Omental fat pad (tissue), 4 donors: Measurements from ENCODE around the gene TOX2. TPM values are rescaled to one million over a fixed set of nuclear protein-coding genes. Genes with fewer than 3 reads are reported as not detected.
A peak's percentile ranks its signal among the peaks of the same experiment; 100 is the strongest.

Experiments used
- ATAC-seq: fragments of 150-250 bp; one replicate; pipeline ENCODE4 v1.9.1; 2016; ENCODE audit warnings: mild to moderate bottlenecking, moderate library complexity; ENCODE audit not compliant: low FRiP score
- DNase-seq: peaks from one replicate; pipeline ENCODE4 v3.0.0-alpha.2; 2019; ENCODE audit warnings: low spot score
- total RNA-seq, 4 donors: library from RNA; depleted of rRNA; stranded (reverse); fragments of >200 nt; gene quantifications; one replicate each; pipeline ENCODE4 v1.1.0, GENCODE V29; 2016
- TF ChIP-seq, protein P1 (sequence below), 3 donors: fragments of 450-650 bp; IDR thresholded peaks; one replicate each; pipeline ENCODE4 v1.5.1; 2016 to 2017; ENCODE audit warnings: antibody characterized with exemption in 3 of 3, mild to moderate bottlenecking in 3 of 3, moderate library complexity in 2 of 3

Gene TOX2
- total RNA-seq, 4 donors from 2014 or later: 0.44 to 7.1 (median 1.0) TPM

DNA sequence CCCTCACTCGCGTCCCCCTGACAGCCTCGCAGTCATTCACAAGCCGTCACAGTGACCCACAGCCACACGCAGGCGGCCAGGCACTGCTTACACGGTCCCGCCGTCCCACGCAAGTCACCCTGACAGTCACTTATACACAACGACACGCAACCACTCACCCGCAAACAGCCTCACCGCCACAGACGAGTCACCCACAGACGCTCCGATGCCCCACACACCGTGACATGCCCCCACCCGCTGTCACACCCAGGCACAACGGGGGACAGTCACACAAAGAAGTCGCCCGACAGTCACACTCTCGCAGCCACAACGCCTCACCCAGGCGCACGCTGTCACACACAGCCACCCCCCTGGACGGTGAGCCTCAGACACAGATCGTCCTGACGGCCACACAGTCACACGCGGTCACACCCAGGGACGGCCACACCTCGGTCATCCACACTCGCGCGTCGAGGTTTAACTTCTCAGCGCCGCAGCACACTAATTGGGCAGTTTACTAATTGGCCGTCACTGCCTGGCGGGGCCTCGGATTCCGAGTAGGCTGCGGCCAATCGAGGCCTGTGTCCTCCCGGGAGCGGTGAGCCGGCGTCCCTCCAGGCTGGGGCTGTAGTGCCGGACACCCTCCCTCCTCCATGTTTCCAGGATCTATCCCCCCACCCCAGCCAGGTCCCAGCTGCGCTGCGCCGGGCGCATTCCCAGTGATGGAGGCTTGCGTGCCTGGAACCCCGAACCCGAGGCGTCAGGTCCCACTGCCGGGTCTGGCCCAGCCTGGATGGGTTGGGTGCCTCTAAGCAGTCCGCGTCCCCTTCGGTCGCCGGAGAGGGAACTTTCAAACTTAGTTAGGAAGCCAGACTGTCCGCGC lies 790 bp downstream of the TOX2 start:
- TF ChIP-seq, protein P1, sequence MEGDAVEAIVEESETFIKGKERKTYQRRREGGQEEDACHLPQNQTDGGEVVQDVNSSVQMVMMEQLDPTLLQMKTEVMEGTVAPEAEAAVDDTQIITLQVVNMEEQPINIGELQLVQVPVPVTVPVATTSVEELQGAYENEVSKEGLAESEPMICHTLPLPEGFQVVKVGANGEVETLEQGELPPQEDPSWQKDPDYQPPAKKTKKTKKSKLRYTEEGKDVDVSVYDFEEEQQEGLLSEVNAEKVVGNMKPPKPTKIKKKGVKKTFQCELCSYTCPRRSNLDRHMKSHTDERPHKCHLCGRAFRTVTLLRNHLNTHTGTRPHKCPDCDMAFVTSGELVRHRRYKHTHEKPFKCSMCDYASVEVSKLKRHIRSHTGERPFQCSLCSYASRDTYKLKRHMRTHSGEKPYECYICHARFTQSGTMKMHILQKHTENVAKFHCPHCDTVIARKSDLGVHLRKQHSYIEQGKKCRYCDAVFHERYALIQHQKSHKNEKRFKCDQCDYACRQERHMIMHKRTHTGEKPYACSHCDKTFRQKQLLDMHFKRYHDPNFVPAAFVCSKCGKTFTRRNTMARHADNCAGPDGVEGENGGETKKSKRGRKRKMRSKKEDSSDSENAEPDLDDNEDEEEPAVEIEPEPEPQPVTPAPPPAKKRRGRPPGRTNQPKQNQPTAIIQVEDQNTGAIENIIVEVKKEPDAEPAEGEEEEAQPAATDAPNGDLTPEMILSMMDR (IDR thresholded peaks at IDR 0.05): no peak
- ATAC-seq (peak; percentile 26), DNase-seq (no peak)

DNA sequence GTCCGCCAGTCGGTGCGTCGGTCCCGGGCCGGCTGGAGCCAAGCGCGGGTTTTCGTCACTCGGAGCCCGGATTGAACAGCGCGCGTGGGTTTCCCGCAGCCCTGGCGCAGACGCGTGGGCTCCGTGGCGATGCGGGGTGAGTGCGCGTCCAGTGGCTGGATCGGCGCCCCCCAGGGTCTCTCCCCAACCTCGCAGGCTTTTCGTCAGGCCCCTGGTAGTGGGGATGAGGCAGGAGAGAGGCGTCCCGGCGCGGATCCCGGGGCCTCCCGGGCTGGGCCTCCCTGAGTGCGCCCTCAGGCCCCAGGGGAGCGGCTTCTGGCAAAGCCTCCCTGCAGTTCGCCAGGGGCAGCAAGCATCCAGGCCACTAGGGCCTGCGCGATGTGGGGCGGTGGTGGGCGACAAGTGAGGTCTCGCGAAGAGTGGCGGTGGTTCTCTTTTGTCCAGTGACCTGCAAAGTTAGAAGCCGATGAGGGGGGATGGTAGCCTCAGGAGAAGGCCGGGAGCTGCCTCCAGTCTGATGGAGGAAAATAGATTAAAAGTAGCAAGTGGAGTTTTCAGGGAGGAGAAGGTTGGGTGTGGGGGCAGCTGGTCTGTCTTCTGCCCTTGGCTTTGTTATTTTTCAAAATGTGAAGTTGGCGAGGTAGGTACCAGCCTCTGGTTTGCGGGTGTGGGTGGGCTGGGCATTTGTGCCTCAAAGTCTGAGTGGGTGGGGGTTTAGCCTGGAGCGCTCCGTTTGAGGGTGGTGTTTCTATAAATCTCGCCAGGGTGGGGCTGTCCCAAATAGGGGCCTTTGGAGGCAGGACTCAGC lies 1.6 kb downstream of the TOX2 start:
- ATAC-seq: no peak

DNA sequence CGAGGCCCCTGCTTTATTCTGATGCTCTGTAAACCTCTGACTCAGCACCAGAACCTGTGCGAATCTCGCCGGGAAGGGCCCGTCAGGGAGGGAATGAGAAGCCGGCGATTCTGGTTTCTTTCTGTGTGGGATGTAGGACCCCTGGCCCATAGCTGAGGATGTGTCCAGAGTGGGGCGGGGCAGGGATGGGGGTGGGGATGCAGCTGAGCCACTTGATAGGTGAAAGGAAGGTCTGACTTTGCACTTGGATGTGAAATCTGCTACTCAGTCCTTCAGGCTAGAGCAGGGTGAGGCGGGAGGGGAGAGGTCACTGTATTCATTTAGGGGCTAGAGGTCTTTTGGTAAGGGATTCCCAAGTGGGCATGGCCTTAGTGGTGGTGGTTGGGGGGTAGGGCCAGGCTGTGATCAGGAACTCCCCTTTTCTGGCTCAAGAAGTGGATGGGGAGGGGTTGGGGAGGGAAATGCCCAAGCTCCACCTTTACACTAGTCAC lies 2.3 kb downstream of the TOX2 start:
- ATAC-seq (no peak), DNase-seq (no peak)
- TF ChIP-seq, protein P1 (IDR thresholded peaks at IDR 0.05): no peak

More for the DNA sequence above, 1.6 kb downstream of the TOX2 start:
- no peak for DNase-seq
- TF ChIP-seq, protein P1 (IDR thresholded peaks at IDR 0.05): no peak

DNA sequence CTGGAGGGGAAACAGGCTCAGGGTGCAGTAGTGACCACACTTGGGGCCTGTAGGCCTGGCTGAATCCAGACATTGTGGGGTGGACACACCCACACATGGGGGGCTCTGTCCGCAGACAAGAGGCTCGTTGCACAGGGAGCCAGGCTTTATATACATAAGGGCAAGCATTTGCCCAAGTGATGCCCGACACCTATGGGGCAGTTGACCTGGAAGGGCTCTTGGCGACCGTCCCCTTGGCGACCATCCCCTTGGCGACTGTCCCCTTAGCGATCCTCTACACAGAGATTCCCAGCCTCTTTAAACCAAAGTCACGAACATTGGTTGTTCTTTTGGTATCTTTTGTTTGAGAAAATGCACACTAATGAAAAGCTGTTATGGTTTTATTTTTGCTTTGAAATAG lies 2.7 kb downstream of the TOX2 start:
- no peak for ATAC-seq
- TF ChIP-seq, protein P1 (IDR thresholded peaks at IDR 0.05): no peak

DNA sequence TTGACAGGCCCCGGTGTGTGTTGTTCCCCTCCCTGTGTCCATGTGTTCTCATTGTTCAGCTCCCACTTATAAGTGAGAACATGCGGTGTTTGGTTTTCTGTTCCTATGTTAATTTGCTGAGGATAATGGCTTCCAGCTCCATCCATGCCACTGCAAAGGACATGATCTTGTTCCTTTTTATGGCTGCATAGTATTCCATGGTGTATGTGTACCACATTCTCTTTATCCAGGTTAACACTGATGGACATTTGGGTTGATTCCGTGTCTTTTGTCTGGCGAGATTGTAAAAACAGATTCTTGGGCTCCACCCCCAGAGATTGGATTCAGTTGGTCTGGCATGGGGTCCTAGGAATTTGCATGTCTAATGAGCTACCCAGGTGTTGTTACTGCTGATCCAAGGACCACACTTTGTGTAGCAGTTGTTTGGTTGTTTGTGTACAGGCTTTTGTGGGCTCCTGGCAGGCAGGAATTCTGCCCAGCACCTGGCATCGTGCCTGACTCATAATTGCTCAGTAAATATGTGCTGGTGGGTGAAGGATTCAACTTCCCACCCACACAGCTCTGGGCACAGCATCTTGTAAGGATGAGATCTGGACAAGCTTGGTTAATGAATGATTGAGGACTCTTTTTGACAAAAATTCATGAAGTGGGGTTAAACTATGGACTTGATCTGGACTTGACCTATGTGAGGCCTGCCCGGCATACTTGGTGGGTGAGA lies 5.2 kb downstream of the TOX2 start:
- ATAC-seq (no peak), DNase-seq (no peak)
- TF ChIP-seq, protein P1 (IDR thresholded peaks at IDR 0.05): no peak

More for the DNA sequence above, 2.7 kb downstream of the TOX2 start:
- no peak for DNase-seq

DNA sequence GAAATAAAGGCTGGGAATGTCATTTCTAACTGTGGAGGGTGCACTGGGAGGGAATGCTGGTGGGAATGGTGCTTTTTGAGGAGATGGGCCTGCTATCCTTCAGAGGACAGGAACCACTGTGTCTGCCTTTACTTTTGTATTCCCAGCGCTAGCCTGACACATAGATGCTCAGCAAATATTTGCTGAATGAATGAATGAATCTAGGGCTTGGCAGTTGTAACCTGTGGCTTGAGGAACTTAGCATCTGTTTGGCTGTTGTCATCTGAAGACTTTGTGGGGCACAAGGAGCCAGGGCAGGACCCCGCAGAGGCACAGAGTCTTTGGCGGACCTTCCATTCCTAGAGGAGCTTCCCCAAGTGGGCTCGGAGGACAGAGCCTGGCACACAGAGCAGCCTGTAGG lies 6.1 kb downstream of the TOX2 start:
- no peak for ATAC-seq
- TF ChIP-seq, protein P1 (IDR thresholded peaks at IDR 0.05): no peak
- DNase-seq: no peak
